Measurements from ENCODE around the gene ARMC5.

ARMC5 gene

DNA sequence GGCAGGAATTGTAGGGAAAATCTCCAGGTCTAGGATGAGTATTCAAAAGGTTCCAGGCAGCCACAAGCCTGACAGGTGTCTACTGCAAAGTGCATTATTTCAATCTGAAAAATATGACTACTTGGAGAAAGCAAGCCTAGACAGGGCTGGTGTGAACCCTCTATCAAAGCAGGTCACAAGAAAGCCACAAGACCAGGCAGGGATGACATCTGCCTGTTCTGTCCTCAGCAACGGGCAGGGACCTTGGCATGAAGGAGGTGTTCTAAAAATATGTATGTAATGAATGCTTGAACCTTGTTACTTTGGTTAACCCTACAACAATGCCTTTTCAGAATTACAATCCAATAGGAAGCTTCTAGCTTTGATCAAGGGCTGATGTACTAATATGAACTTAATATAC lies 30.0 kb upstream of the ARMC5 start:
- Histone ChIP-seq H4K20me1 (ENCODE audit: insufficient read depth, low read length) (no peaks in the 10 kb centered on the region), H2AFZ (ENCODE audit: low read depth, low read length) (no peak overlapping the region), H3K4me3 (ENCODE audit: low read depth in 1 of 2, low read length in 2 of 2) (no peak overlapping the region), H3K4me2 (ENCODE audit: insufficient read depth, low read length) (no peak overlapping the region), H3K4me1 (ENCODE audit: insufficient read depth, low read length) (no peaks in the 10 kb centered on the region), H3K27me3 (ENCODE audit: insufficient read depth, low read length, poor library complexity) (peaks cover 3% of the 10 kb centered on the region), H3K9ac (ENCODE audit: low read depth, low read length) (no peak overlapping the region), H3K9me3 (ENCODE audit: insufficient read depth, low read length, severe bottlenecking) (no peaks in the 10 kb centered on the region), H3K27ac (ENCODE audit: low read length) (no peak overlapping the region), H3K36me3 (ENCODE audit: insufficient read depth, low read length) (no peaks in the 10 kb centered on the region), H3K79me2 (ENCODE audit: insufficient read depth, low read length) (no peaks in the 10 kb centered on the region)
- DNase-seq (no peak), ATAC-seq (ENCODE audit: insufficient read depth, low read depth) (no peak)
- no peak for TF ChIP-seq EZH2 (IDR thresholded peaks at IDR 0.05; ENCODE audit: borderline replicate concordance, low read depth, low read length, severe bottlenecking)
- TF ChIP-seq, protein P1, sequence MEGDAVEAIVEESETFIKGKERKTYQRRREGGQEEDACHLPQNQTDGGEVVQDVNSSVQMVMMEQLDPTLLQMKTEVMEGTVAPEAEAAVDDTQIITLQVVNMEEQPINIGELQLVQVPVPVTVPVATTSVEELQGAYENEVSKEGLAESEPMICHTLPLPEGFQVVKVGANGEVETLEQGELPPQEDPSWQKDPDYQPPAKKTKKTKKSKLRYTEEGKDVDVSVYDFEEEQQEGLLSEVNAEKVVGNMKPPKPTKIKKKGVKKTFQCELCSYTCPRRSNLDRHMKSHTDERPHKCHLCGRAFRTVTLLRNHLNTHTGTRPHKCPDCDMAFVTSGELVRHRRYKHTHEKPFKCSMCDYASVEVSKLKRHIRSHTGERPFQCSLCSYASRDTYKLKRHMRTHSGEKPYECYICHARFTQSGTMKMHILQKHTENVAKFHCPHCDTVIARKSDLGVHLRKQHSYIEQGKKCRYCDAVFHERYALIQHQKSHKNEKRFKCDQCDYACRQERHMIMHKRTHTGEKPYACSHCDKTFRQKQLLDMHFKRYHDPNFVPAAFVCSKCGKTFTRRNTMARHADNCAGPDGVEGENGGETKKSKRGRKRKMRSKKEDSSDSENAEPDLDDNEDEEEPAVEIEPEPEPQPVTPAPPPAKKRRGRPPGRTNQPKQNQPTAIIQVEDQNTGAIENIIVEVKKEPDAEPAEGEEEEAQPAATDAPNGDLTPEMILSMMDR (IDR thresholded peaks at IDR 0.05; ENCODE audit: borderline replicate concordance, extremely low read depth, low read length, poor library complexity, severe bottlenecking), result no peak

DNA sequence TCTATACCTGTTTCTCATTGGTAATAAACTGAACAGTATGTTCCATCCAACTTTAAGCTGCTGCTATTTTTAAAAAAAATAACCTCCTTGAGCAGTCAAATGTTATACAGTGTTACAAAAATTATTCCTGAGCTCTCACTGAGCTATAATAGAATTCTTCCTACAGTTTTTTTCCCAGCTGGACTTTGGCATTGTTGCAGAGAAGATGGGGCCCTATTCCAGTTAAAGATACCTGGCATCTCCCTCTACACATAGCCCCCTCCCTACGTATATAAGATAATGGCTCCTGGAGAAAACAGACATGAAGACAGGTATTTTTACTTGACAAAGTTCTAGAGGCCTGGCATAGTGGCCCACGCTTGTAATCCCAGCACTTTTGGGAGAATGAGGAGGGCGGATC lies 29.5 kb upstream of the ARMC5 start:
- TF ChIP-seq, protein P1 (IDR thresholded peaks at IDR 0.05; ENCODE audit: borderline replicate concordance, extremely low read depth, low read length, poor library complexity, severe bottlenecking), result no peak
- no peak for TF ChIP-seq EZH2 (IDR thresholded peaks at IDR 0.05; ENCODE audit: borderline replicate concordance, low read depth, low read length, severe bottlenecking)
- DNase-seq (no peak), ATAC-seq (ENCODE audit: insufficient read depth, low read depth) (no peak)
- Histone ChIP-seq H3K4me2 (ENCODE audit: insufficient read depth, low read length) (no peak overlapping the region), H3K4me1 (ENCODE audit: insufficient read depth, low read length) (no peaks in the 10 kb centered on the region), H3K79me2 (ENCODE audit: insufficient read depth, low read length) (no peaks in the 10 kb centered on the region), H3K36me3 (ENCODE audit: insufficient read depth, low read length) (no peaks in the 10 kb centered on the region), H3K9me3 (ENCODE audit: insufficient read depth, low read length, severe bottlenecking) (no peaks in the 10 kb centered on the region), H3K4me3 (ENCODE audit: low read depth in 1 of 2, low read length in 2 of 2) (no peak overlapping the region), H3K27me3 (ENCODE audit: insufficient read depth, low read length, poor library complexity) (peaks cover 3% of the 10 kb centered on the region), H4K20me1 (ENCODE audit: insufficient read depth, low read length) (no peaks in the 10 kb centered on the region), H2AFZ (ENCODE audit: low read depth, low read length) (no peak overlapping the region), H3K27ac (ENCODE audit: low read length) (no peak overlapping the region), H3K9ac (ENCODE audit: low read depth, low read length) (no peak overlapping the region)

DNA sequence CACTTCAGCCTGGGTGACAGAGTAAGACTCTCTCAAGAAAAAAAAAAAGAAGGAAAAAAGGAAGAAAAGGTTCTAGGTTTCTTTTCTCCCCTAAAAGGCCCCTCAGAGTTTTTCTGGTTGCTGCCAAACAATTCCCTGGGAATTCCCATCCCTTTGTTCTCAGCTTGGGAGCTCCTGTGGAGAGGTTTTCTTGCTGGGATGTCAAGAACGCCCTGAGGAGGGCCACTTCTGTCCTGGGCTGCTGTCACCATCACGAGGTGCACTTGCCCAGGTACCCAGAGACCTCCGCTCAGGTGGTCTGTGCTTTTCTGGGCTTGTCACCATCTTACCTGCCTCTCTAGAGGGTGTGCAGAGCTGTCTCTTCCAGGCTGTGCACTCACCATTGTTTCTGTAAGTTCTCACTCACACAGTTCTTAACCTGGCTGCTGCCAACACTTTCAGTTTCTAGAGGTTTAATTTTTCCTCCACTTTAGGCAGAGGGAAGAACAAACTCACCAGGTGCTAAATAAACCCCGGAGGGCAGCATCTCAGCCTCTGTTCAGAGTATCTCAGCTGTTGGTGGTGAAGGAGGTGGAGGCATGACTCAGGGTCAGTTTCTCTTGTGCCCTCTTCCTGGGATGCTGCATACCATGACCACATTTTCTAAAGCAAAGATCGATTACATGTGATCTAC lies 28.8 kb upstream of the ARMC5 start:
- no peak overlapping the region for H2AFZ ChIP-seq (ENCODE audit: low read depth, low read length)
- no peak overlapping the region for H3K4me2 ChIP-seq (ENCODE audit: insufficient read depth, low read length)
- no peaks in the 10 kb centered on the region for H3K79me2 ChIP-seq (ENCODE audit: insufficient read depth, low read length)
- no peak overlapping the region for H3K27ac ChIP-seq (ENCODE audit: low read length)
- H3K9me3 ChIP-seq (ENCODE audit: insufficient read depth, low read length, severe bottlenecking), result no peaks in the 10 kb centered on the region
- TF ChIP-seq EZH2 (IDR thresholded peaks at IDR 0.05; ENCODE audit: borderline replicate concordance, low read depth, low read length, severe bottlenecking), result no peak
- TF ChIP-seq, protein P1 (IDR thresholded peaks at IDR 0.05; ENCODE audit: borderline replicate concordance, extremely low read depth, low read length, poor library complexity, severe bottlenecking), result no peak
- no peak overlapping the region for H3K4me3 ChIP-seq (ENCODE audit: low read depth in 1 of 2, low read length in 2 of 2)
- no peaks in the 10 kb centered on the region for H4K20me1 ChIP-seq (ENCODE audit: insufficient read depth, low read length)
- ATAC-seq (ENCODE audit: insufficient read depth, low read depth) (no peak), DNase-seq (no peak)
- no peaks in the 10 kb centered on the region for H3K4me1 ChIP-seq (ENCODE audit: insufficient read depth, low read length)
- H3K9ac ChIP-seq (ENCODE audit: low read depth, low read length), result no peak overlapping the region
- no peaks in the 10 kb centered on the region for H3K36me3 ChIP-seq (ENCODE audit: insufficient read depth, low read length)
- H3K27me3 ChIP-seq (ENCODE audit: insufficient read depth, low read length, poor library complexity), result peaks cover 3% of the 10 kb centered on the region
